Measurements from ENCODE around the gene ZNF493.

Gene ZNF493

DNA sequence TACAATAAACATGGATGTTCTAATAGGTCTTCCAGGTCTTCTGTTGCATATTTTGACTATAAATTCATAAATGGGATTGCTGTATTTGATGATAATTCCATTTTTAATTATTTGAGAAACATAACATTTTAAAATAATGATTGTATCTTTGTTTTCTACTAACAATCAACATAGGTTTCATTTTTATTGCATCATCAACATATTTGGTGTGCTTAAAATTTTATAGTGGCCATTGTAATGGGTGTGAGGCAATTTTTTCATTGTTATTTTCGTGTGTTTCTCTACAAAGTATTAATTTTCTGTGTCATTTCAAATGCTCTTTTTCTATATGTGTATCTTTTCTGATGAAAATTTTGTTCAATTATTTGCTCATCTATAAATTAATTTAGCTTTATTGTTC lies 13.2 kb downstream of the ZNF493 start:
- TF ChIP-seq FOXP2 (optimal IDR thresholded peaks at IDR 0.05; ENCODE audit: borderline replicate concordance, extremely low read depth, extremely low read length, insufficient read depth) (no peak), SIN3A (IDR thresholded peaks at IDR 0.05; ENCODE audit: borderline replicate concordance, insufficient read depth, low read length) (no peak), TAF1 (IDR thresholded peaks at IDR 0.05; ENCODE audit: borderline replicate concordance, insufficient read depth, low read length) (no peak), POLR2AphosphoS5 (IDR thresholded peaks at IDR 0.05; ENCODE audit: low read depth, low read length) (no peak)
- TF ChIP-seq, protein P1, sequence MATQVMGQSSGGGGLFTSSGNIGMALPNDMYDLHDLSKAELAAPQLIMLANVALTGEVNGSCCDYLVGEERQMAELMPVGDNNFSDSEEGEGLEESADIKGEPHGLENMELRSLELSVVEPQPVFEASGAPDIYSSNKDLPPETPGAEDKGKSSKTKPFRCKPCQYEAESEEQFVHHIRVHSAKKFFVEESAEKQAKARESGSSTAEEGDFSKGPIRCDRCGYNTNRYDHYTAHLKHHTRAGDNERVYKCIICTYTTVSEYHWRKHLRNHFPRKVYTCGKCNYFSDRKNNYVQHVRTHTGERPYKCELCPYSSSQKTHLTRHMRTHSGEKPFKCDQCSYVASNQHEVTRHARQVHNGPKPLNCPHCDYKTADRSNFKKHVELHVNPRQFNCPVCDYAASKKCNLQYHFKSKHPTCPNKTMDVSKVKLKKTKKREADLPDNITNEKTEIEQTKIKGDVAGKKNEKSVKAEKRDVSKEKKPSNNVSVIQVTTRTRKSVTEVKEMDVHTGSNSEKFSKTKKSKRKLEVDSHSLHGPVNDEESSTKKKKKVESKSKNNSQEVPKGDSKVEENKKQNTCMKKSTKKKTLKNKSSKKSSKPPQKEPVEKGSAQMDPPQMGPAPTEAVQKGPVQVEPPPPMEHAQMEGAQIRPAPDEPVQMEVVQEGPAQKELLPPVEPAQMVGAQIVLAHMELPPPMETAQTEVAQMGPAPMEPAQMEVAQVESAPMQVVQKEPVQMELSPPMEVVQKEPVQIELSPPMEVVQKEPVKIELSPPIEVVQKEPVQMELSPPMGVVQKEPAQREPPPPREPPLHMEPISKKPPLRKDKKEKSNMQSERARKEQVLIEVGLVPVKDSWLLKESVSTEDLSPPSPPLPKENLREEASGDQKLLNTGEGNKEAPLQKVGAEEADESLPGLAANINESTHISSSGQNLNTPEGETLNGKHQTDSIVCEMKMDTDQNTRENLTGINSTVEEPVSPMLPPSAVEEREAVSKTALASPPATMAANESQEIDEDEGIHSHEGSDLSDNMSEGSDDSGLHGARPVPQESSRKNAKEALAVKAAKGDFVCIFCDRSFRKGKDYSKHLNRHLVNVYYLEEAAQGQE (IDR thresholded peaks at IDR 0.05; ENCODE audit: insufficient read depth in 1 of 2, low read depth in 2 of 2, low read length in 2 of 2) = no peak

GRCh38 chr19:21422244-21422643 lies 25.3 kb downstream of the ZNF493 start:
- TF ChIP-seq, protein P1 (IDR thresholded peaks at IDR 0.05; ENCODE audit: insufficient read depth in 1 of 2, low read depth in 2 of 2, low read length in 2 of 2) = no peak
- TF ChIP-seq FOXP2 (optimal IDR thresholded peaks at IDR 0.05; ENCODE audit: borderline replicate concordance, extremely low read depth, extremely low read length, insufficient read depth) (no peak), POLR2AphosphoS5 (IDR thresholded peaks at IDR 0.05; ENCODE audit: low read depth, low read length) (no peak), TAF1 (IDR thresholded peaks at IDR 0.05; ENCODE audit: borderline replicate concordance, insufficient read depth, low read length) (no peak), SIN3A (IDR thresholded peaks at IDR 0.05; ENCODE audit: borderline replicate concordance, insufficient read depth, low read length) (no peak)

- no peak for TF ChIP-seq TAF1 (IDR thresholded peaks at IDR 0.05; ENCODE audit: borderline replicate concordance, insufficient read depth, low read length)
- no peak for TF ChIP-seq FOXP2 (optimal IDR thresholded peaks at IDR 0.05; ENCODE audit: borderline replicate concordance, extremely low read depth, extremely low read length, insufficient read depth)
- TF ChIP-seq POLR2AphosphoS5 (IDR thresholded peaks at IDR 0.05; ENCODE audit: low read depth, low read length) = no peak
- TF ChIP-seq, protein P1 (IDR thresholded peaks at IDR 0.05; ENCODE audit: insufficient read depth in 1 of 2, low read depth in 2 of 2, low read length in 2 of 2) = no peak
- no peak for TF ChIP-seq SIN3A (IDR thresholded peaks at IDR 0.05; ENCODE audit: borderline replicate concordance, insufficient read depth, low read length)
Observed at GRCh38 chr19:21423057-21424041, 26.4 kb downstream of the ZNF493 start.

DNA sequence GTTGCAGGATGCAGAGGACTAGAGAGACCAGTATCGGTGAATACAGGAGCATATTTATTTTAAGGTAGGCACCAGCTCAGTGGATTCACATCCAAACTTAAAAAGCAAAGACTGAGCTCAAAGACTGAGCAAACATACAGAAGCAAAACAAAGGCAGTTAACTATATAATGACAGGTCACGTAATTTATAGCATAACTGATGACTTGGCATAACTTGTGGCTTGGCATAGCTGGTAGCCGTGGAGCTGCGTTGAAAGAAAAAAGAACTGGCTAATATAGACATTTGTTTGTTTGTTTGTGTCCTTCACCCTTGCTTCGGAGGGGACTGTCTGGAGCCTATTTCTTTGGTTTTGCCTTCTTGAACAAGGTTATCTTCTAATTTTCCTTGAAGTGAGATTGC lies 33.7 kb downstream of the ZNF493 start:
- TF ChIP-seq, protein P1 (IDR thresholded peaks at IDR 0.05; ENCODE audit: insufficient read depth in 1 of 2, low read depth in 2 of 2, low read length in 2 of 2) = no peak
- no peak for TF ChIP-seq TAF1 (IDR thresholded peaks at IDR 0.05; ENCODE audit: borderline replicate concordance, insufficient read depth, low read length)
